ENCODE data around the gene PYGO1.
"Not testable (repeated sequence)": the region's sequence is repeated elsewhere in the genome, so short reads cannot be mapped to it uniquely, and the experiment has no call there.

PYGO1 gene, protein sequence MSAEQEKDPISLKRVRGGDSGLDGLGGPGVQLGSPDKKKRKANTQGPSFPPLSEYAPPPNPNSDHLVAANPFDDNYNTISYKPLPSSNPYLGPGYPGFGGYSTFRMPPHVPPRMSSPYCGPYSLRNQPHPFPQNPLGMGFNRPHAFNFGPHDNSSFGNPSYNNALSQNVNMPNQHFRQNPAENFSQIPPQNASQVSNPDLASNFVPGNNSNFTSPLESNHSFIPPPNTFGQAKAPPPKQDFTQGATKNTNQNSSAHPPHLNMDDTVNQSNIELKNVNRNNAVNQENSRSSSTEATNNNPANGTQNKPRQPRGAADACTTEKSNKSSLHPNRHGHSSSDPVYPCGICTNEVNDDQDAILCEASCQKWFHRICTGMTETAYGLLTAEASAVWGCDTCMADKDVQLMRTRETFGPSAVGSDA

DNA sequence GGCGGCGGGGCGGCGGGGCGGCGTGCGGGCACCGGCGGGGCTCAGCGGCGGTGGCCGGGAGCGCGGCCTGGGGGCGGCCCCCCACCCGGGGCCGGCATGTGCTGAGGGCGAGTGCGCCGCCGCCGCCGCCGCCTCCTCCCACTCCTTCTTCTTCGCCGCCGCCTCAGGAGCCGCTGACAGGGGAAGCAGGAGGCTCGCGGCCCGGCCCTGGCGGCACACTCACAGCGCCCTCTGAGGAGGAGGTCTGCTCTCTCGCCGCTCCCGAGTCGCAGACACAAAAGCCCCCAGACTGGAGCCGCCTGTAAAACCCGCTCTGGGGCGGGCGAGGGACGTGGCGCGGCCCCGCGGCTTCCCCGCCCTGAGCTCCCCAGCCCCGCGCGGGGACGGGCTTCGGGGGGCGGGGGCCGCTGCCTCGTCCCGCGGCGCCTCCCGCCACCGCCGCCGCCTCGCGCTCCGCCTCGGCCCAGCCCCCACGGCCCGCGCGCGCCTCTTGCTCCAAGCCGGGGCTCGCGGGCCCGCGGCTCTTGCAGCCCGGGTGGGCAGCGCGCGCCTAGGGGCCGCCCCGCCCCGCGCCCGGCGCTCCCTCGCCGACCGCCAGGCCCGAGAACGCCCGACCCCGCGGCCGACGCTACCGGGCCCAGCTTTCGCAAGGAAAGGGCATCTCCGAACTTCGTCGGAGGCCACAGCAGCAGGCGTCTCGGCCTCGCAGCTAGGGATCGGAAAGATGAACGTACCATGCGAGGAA lies at the start of gene PYGO1:
Gene PYGO1, minus strand, starts transcription at position 276 of the 745 bp plus-strand sequence. CDS start 462 bp downstream, outside the sequence.
- DNase-seq: no peak

DNA sequence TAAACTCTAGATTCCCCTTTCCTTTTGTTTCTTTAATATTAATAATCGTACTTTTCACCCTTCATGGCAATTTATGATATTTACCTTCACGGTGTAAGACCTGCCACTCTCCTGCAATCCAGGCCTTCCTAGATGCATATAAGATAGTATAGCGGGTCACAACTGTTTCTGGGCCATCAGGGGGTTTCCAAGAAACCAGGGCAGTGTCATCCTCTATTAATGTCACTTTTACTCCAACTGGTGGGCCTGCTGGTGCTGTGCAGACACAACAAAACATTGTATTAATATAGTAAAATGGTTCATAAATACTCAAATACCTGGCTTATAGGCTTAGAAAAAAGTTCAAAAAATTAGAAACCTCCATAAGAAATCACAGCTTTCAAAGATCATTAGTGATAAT lies 48.9 kb upstream of the PYGO1 start:
- no peak for DNase-seq

DNA sequence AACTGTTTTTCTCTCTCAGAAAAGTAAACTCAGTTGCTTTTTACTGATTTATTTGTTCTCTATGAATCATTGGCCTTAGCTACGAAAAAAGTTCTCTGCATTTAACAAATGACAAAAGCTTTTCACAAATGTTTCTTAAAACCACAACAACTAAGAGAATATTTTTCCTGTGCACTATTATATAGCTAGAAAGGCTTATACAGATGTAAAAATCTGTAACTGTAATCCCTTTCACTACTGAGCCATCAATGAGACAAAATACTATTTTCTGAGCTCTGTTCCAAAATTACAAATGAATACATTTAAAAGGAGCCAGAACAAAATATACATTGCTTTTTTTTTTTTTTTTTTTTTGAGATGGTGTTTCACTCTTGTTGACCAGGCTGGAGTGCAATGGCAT lies 45.6 kb upstream of the PYGO1 start:
- no peak for DNase-seq

DNA sequence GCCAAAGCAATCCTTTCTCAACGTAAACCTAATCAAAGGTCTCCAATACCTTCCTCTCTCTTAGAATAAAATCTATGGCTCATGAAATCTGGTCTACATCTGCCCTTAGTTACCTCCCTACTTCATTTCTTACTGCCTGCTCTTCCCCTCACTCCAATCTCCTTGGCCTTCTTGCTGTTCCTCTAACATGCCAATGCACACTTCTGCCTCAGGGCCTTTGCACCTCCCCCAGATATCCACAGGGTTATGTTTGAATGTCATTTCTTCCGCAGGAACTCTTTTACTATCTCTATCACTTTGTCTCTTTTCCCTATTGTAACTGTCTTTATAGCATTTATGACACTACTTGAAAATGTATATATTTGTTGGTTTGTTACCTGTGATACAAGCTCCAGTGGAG lies 44.3 kb upstream of the PYGO1 start:
- no peak for DNase-seq

DNA sequence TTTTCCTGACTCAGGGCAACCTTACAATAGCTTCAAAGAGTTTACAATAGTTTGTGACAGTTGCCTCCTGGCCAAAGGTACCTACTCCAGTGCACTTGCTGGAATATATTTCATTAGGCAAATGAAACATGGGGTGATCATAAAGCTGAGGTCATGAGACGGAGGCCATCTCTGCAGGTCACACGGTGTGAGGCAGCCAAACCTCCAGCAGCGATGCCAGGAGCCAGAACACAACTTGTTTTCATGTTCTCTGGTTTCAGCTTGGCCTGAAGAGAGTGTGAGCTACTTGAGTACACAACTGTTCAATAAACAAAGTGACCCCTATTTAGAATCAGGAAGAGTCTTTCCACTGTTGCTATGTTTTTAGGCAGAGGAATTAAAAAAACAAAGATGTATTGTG lies 42.7 kb upstream of the PYGO1 start:
- DNase-seq: no peak

DNA sequence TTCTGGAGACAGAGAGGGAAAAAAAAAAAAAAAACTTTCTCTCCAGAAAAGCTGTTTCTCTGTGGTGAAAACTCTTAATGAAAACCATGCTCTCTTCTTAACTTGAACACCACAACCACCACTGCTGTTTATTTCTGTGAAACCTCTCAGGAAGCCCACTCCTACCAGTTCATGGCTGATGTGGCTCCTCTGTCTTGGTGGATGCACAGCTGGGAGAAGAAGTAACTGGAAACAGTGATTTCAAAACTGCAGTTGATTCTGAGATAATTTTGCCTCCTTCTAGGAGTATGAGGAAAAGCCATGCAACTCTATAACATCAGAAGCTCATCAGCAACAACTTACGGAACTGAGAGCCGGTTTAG lies 40.2 kb upstream of the PYGO1 start:
- no peak for DNase-seq

DNA sequence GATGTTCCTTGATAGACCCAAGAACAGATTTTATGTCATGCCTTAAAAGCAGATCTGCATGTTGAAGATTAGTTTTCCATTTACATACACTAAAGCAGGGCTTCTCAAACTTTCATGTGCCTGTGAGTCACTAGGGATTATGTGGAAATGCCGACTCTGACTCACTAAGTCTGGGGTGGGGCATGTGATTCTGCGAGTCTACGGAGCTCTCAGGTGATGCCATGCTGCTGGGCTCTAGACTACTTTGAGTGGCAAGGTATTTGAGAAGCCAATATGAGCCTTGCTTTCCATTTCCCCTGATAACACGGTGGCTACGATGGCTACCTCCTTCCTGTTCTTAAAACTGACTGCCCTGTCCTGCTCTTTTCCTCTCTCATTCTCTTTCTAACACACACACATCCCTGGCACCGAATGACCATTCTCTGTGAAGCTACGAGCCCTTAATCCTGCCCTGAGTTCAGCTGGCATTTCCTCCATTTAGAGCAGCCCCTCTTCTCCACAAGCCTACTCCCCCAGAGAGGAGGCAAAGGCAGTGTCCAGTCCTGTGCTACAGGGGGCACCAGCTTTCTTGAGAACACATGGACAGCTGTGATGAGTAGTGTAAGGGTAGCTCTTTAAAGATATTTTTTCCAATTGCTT lies 39.7 kb upstream of the PYGO1 start:
- no peak for DNase-seq

DNA sequence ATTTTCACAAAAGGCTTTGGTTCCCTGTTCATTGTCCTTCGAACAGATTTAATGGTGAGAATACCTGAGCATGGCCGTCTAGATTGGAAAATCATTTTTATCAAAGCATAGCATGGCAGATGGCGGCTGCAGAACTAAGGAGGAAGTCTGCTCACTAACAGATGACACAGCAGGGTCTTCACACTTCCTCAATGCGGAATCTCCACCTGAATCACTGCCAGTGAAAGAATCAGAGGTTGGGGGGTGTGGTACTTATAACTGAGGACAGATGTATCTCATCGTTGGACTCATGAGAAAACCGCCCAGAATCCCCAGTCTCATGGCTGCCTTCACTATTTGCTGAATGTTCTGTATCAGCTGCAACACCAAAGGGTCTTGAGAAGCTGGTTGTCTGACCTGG lies 31.6 kb upstream of the PYGO1 start:
- DNase-seq: no peak

DNA sequence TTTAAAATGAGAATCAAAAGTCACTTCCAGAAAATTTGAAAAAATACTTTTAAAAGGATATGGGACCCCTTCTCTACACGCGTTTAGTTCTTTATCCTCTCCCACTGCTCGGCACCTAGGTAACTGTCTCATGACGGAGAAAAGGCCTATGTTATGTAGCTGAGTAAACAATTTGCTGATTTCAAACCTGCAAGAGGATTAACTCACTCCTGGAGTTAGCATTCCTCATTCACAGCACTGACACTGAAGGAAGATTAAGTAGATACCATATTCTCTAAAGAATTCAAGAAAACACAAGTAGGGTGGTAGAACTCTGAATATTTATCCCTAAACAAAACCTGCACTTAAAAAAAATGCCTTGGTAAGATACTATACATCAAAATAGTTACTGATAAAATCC lies 30.2 kb upstream of the PYGO1 start:
- DNase-seq: no peak

DNA sequence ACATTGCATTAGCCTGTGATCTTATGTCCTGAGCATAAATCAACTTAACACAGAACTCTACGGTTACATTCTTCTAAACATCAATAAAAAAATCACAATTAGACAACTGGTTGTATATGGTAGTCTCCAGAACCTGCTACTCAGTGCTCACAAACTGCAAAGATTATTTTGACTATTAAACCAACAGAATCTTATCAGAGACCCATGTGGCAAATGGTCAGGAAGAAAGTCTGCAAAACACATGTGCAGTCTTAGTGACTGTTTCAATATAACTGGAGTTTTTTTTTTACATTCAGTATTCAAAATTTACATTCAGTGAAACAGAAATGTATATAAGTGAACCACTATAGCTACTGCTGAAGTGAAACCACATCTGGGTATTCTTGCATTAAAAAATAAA lies 27.3 kb upstream of the PYGO1 start:
- no peak for DNase-seq

DNA sequence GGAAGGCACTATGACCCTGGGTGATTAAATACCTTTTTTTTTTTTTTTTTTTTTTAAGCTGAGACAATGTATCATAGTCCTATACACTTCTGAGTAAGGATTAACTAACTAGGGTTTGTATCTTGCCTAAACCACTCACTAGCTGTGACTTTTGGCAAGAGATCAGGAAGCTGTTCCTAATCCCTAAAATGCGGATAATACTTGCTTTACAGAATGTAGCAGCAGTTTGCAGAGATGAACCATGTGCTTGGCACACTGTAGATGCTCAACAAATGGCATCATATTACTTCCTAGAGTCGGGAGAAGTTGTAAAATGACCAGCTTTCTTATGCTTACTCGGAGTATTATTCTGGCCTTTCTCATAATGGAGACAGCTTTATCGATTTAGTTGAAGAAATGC lies 25.6 kb upstream of the PYGO1 start:
- DNase-seq: no peak

DNA sequence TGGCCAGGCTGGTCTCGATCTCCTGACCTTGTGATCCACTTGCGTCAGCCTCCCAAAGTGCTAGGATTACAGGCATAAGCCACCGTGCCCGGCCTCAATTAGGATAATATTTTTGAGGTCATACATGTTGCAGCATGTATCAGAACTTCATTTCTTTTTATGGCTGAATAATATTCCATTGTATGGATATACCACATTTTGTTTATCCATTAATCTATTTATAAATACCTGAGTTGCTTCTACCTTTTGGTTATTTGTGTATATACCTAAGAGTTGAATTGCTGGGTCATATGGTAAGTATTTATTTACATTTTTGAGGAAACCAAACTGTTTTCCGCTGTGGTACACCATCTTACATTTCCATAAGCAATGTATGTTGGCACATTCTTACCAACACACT lies 18.1 kb upstream of the PYGO1 start:
- no peak for DNase-seq

DNA sequence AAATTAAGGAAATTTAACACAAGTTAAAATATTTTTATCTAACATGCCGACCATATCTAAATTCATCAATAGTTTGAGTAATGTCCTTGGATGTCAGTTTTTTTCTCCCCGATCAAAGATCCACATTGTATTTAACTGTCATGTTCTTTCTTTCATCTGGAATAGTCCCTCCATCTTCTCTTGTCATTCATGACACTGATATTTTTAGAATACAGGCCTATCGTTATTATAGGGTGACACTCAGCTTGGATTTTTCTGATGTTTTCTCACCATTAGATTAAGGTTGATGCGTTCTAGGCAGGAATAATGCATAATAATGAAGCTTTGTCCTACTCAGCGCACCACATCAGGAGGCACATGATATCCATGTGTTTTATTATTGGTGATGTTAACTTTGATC lies 13.2 kb upstream of the PYGO1 start:
- no peak for DNase-seq

DNA sequence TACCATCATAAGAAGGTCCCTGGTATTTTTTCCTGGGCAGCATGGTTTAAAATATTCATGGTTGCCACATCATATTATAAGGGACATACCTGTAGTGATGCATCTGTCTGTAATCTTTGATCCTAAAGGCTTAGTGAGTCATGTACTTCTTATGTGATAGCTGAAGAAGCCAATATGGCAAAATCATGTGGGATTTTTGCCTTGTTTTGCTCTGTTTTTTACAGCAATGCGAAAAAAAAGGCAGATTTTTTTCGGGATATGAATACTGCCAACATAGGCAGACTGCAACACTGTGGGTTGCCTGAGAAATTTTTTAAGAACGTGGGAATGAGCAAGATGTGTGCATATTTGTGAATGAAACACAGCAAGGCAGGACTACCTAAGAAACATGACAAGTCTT lies 11.3 kb upstream of the PYGO1 start:
- no peak for DNase-seq

DNA sequence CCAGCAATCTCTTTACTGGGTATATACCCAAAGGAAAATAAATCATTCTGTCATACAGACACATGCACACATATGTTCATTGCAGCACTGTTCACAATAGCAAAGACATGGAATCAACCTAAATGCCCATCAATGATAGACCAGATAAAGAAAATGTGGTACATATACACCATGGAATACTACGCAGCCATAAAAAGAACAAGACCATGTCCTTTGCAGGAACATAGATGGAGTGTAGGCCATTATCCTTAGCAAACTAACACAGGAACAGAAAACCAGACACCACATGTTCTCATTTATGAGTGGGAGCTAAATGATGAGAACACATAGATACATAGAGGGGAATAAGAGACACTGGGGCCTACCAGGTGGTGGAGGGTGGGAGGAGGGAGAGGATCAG lies 4.9 kb upstream of the PYGO1 start:
- not testable (repeated sequence) for DNase-seq

DNA sequence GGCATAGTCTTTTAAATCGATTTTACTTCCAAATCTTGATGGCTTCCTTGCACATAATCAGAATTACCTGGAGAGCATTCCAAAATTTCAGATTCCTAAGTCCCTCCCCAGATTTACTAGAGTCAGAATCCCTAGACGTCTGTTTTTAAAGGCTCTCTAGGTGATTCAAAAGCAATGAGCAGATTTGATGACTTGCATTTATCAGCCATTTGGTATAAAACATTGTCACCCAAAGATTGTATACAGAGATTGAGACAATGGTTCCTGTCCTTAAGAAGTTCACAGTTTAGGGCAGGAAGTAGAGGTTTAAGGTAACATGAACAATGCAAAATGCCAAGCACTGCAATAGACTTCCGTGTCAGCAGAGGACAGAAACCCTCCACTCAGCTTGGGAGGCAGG lies 2.6 kb upstream of the PYGO1 start:
- DNase-seq: no peak

DNA sequence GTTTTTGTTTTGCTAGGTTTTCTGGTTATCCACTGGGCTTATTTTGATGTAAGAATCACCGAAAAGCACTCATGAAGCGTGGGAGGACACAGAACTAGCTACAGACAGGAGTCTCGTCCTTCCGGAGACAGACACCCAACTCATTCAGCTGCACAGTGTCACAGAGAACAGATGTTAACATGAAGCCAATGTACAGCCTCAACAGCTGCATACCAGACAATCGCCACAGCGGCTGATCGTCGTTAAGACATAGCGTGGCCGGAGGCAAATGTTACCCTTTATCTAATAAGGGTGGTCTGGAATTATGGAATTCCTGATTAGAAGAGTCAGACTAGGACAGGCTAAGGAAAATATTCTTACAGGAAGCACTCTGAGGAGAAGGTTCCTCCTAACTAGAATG lies 1.1 kb upstream of the PYGO1 start:
- DNase-seq: no peak

DNA sequence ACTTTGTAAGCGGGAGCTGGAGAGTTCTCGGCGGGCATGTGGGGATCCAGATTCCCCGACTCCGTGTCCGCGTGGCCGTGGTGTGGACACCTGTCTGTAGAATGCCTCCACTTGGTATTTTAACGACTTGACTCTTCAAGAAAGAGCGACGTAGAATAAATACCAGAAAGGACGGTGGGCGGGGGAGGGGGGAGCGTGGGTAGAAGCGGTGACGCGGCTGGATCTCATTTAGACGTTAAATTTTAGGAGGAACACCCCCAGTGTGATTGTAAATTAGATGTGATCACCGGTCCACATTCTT lies 620 bp upstream of the PYGO1 start:
- no peak for DNase-seq

DNA sequence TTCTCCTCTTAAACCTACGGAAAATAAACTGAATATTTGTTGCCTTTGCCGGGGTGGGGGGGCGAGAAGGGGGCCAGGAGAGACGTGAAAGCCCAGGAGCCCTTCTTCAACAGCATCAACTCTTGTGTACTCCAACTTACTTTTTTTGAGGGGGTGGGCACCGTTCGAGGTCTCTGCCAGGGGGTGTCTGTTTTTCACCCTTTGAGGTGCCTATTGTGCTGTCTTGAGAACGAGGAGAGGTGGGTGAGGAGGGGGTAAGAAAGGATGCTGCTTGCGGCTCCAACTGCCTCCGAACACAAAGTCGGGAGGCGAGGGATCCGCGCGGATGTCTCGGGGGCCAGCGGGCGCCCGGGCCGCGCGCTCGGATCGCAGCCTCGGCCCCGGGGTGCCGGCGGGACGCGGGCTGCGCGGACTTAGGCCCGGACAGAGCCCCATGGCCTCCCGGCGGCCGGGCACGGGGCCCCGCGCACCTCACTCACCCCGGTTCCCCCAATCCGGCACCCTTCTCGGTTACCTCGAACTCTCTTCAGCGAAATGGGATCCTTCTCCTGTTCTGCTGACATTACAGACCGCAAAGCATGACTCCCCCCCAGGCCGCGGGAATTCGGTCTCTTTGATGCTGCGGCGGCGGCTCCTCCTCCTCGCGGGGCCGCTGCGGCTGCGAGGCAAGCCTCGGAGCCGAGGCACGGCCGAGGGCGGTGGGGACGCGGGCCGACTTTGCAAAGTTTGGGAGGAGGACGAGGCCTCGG lies 650 bp downstream of the PYGO1 start:
- no peak for DNase-seq

DNA sequence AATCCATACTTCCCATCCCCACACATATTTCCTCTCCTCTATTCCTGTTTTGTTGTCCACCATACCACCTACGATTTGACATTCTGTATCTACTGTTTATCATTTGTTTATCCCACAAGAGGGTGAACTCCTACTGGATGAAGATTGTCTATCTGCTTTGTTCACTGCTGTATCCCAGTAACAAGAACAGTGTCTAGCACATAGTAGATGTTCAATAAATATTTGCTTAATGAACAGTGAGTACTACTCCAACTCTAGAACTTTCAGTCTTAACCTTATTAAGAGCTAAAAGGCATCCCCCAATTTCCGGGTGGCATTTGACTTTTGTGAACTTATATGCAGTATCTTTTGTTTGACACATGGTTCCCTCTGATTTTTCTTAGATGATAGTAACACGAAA lies 1.3 kb downstream of the PYGO1 start:
- DNase-seq: no peak

DNA sequence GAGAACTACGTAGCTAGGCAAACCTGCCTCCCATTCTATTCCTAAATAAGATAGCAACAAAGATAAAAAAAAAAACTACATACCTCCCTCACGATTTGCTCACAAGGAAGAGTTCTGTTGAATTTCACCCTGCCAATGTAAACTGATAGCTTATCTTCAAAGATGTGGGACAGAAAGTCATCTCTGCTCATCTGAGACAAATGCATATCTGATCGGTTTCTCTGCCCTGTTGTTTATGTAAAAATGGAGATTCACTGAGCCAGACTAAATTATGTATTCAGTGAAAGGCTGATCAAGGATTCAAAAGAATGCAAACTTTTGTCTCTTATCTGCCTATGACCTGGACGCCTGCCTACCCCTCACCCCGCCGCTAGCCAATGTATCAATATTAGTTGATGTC lies 11.2 kb downstream of the PYGO1 start:
- DNase-seq: no peak

DNA sequence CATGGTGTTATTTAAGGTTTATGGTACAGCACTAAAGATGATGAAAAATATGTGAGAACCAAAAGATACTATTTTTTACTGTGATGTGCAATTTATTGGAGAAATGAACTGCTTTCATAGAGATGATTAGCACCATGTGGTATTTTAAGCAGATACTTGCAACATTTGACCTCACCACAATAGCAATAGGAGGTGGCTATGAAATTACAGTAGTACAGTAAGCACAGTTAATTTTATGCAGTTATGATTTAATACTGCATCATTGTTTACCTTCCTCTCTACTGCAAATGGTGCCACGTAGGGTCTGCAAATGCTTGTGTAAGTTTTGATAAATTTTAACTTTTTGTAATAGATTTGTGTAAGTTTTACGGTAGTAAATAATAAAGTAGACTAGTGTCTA lies 14.0 kb downstream of the PYGO1 start:
- no peak for DNase-seq

DNA sequence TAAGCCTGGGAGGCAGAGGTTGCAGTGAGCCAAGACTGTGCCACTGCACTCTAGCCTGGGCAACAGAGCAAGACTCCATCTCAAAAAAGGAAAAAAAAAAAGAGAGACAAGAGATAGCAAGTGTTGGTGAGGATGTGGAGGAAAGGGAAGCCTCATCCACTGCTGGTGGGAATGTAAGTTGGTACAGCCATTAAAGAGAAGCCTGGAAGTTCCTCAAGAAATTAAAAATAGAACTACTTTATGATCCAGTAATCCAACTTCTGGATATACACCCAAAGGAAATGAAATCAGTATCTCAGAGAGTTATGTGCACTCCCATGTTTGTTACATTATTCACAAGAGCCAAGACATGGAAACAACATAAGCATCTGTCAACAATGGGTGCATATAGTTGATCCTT lies 14.9 kb downstream of the PYGO1 start:
- no peak for DNase-seq
